Stomach (tissue), 9 donors: ENCODE results near the gene PRDM2. TPM values are rescaled to one million over a fixed set of nuclear protein-coding genes. Genes with fewer than 3 reads are reported as not detected.

Experiments used
- DNase-seq, 2 donors: peaks; one replicate each; pipeline versions ENCODE4 v3.0.0 to v3.0.0-alpha.2; 2013 to 2019
- H3K27ac ChIP-seq, 5 donors: fragments of 200-600 bp in 4 of 5; sonication (generic) in 4 of 5; one replicate each; pipeline ENCODE4 v1.5.1; 2013 to 2019; ENCODE audit warnings: mild to moderate bottlenecking in 1 of 5, moderate library complexity in 1 of 5
- H3K27me3 ChIP-seq, 3 donors: fragments of 200-600 bp; sonication (generic); one replicate each; pipeline ENCODE4 v1.5.1; 2017 to 2019; ENCODE audit warnings: mixed run types in 1 of 3
- H3K36me3 ChIP-seq, 4 donors: fragments of 200-600 bp; sonication (generic); 1 replicate in 3 of 4; 2 replicates in 1 of 4; pipeline ENCODE4 v1.5.1; 2016 to 2019
- H3K4me1 ChIP-seq, 4 donors: fragments of 200-600 bp; sonication (generic); one replicate each; pipeline ENCODE4 v1.5.1; 2016 to 2019
- H3K4me3 ChIP-seq, 4 donors: fragments of 200-600 bp; sonication (generic) in 3 of 4; one replicate each; pipeline ENCODE4 v1.5.1; 2016 to 2019; ENCODE audit warnings: mild to moderate bottlenecking in 1 of 4
- H3K9me3 ChIP-seq, 4 donors: fragments of 200-600 bp; sonication (generic); one replicate each; pipeline ENCODE4 v1.5.1; 2016 to 2019
- CTCF ChIP-seq, 7 experiments: fragments of 450-650 bp in 4 of 7; fragments of 200-600 bp in 3 of 7; sonication (generic) in 3 of 7; IDR thresholded peaks; one replicate each; pipeline ENCODE4 v1.5.1; 2016 to 2019; ENCODE audit warnings: antibody characterized with exemption in 7 of 7, control low read depth in 2 of 7, mild to moderate bottlenecking in 1 of 7
- EP300 ChIP-seq: sonication (generic); formaldehyde crosslinking; IDR thresholded peaks from one replicate; pipeline ENCODE4 v1.6.1; 2017; ENCODE audit warnings: antibody characterized with exemption
- POLR2A ChIP-seq, 4 donors: fragments of 450-650 bp; IDR thresholded peaks; one replicate each; pipeline ENCODE4 v1.6.1; 2016; ENCODE audit warnings: antibody characterized with exemption in 4 of 4, control low read depth in 2 of 4, mild to moderate bottlenecking in 1 of 4, moderate library complexity in 1 of 4
- POLR2AphosphoS5 ChIP-seq, 3 donors: sonication (generic); formaldehyde crosslinking; IDR thresholded peaks; one replicate each; pipeline ENCODE4 v1.6.1; 2016; ENCODE audit warnings: antibody characterized with exemption in 3 of 3
- WGBS, 5 donors: extraction: QIAGEN DNeasy Blood & Tissue Kit in 3 of 5; methylation state at CpG; one replicate each; pipeline versions ENCODE4 v1.1.5 to v1.1.7; 2013 to 2018; 5-methylcytosine and 5-hydroxymethylcytosine counted together
- intact Hi-C: fragments of 100-400 bp; cut with DNase I; formaldehyde crosslinking; loops from one replicate; pipeline ENCODE4 v1.15.1; 2023; ENCODE audit warnings: low total_unique reads
- polyA plus RNA-seq, 3 donors: library from polyadenylated mRNA; stranded (reverse); fragments of 200-250 nt; gene quantifications; one replicate each; pipeline ENCODE4 v1.2.3, GENCODE V29; 2013
- total RNA-seq, 5 donors: library from RNA; depleted of rRNA; stranded (reverse); fragments of >200 nt; gene quantifications; one replicate each; pipeline versions ENCODE4 v1.1.0 to v1.2.3, GENCODE V29; 2014 to 2016
- donor health status: healthy with polysubstance abuse.
- donor health status: Bipolar disorder and iron deficiency.
- donor health status: healthy.

Gene PRDM2
- total and polyA plus RNA-seq, 8 donors, result 10.1 to 77.7 (median 24.8) TPM

DNA sequence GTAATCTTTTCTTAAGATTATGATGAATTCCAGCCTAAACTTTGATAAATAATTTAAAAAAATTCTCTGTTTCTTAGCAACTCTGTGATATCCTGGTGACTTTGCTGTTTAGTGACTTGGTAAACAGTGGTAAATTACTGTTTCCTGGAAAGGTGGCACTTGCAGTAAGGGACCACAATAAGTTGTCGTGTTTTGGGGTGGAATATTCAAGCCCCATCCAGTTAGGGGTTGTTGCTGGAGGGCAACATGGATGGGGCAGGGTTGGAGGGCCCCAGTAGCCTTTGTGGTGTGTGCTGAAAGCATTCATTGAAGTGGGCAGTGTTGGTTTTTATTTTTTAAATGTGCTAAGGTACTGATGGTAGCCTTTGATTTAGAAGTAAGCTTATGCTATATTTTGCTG lies 30.3 kb downstream of the PRDM2 start:
- no peak for DNase-seq
- TF ChIP-seq POLR2AphosphoS5 (IDR thresholded peaks at IDR 0.05) (no peak), EP300 (no peak), CTCF (IDR thresholded peaks at IDR 0.05) (no peak), POLR2A (IDR thresholded peaks at IDR 0.05) (no peak)
- no peaks in the 10 kb centered on the region for H3K27me3 ChIP-seq
- H3K4me1 ChIP-seq, result peaks cover 0 to 44% (median 17%) of the 10 kb centered on the region in 4 donors
- intact Hi-C loops, result no loop called here
- H3K27ac ChIP-seq, result peak overlapping the region in 3 of 5 donors; percentile 38 to 48 (median 48)
- peaks cover 0 to 7% (median 2%) of the 10 kb centered on the region in 4 donors for H3K36me3 ChIP-seq
- no peaks in the 10 kb centered on the region for H3K9me3 ChIP-seq
- no peak overlapping the region for H3K4me3 ChIP-seq
- WGBS, 5 donors, result 37 to 60% (median 50%) methylated on average over 1 of the region's 1 CpG

DNA sequence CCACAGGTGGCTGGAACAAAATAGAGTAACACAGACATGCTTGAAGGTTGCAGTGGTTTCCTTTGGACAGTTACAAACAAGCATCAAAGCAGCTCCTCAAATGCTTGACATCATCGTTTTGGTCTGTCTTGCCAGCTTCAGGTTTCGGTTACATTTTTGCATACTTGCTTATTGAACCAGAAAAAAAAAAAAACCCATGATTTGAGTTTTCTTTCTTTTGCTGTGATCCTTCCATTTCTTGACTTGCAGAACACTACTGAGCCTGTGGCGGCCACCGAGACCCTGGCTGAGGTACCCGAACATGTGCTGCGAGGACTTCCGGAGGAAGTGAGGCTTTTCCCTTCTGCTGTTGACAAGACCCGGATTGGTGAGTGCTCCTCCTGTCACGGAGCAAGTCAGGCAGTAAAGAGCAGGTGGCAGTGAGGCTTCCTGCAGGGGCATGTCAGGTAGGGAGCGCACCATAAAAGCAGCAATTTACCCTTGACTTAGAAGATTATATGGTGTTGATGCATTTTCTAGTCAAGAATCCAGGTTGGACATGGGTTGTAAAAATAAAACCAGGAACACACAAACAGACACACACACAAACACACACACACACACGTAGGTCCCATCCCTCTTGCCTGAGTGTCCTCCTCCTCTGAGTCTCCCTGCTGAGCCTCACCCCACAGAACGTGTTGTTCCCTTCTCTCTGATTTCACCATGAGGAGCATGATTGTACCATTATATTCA lies 30.9 kb downstream of the PRDM2 start:
- intact Hi-C loops, result no loop called here
- Histone ChIP-seq H3K27me3 (no peaks in the 10 kb centered on the region), H3K4me1 (peaks cover 0 to 38% (median 14%) of the 10 kb centered on the region in 4 donors), H3K27ac (peak overlapping the region in 3 of 5 donors; percentile 38 to 48 (median 48)), H3K4me3 (peak overlapping the region in 1 of 4 donors; percentile 8), H3K36me3 (peaks cover 0 to 7% (median 2%) of the 10 kb centered on the region in 4 donors), H3K9me3 (no peaks in the 10 kb centered on the region)
- peak; percentile 50 to 84 for DNase-seq
- TF ChIP-seq CTCF (IDR thresholded peaks at IDR 0.05), result no peak
- peak in 1 of 3 donors; percentile 39 for TF ChIP-seq POLR2AphosphoS5 (IDR thresholded peaks at IDR 0.05)
- WGBS, 5 donors, result 60 to 74% (median 72%) methylated on average over 12 of the region's 12 CpGs

DNA sequence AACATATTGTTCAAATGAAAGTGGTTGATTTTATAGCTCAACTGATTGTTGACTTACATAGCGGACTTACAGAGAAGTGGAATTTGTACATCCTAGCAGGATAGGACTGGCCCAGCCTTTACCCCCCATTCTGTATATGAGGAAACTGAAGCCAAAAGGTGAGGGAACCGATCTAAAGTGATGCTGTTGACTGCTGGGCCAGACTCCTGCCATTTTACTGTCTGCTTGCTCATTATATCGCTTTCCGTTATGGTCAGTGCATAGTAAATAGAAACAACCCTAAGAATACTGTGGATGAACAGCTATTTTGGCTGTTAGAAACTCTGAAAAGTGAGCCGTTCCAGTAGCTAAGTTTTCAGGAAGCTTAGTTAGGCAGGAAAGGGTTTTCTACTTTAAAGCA lies 31.9 kb downstream of the PRDM2 start:
- WGBS, 5 donors, result 87 to 92% (median 89%) methylated on average over 5 of the region's 5 CpGs
- DNase-seq, result no peak
- H3K4me3 ChIP-seq, result no peak overlapping the region
- peaks cover 0 to 7% (median 2%) of the 10 kb centered on the region in 4 donors for H3K36me3 ChIP-seq
- peak overlapping the region in 1 of 5 donors; percentile 48 for H3K27ac ChIP-seq
- H3K4me1 ChIP-seq, result peaks cover 0 to 35% (median 11%) of the 10 kb centered on the region in 4 donors
- no peaks in the 10 kb centered on the region for H3K27me3 ChIP-seq
- H3K9me3 ChIP-seq, result no peaks in the 10 kb centered on the region
- TF ChIP-seq CTCF (IDR thresholded peaks at IDR 0.05) (no peak), EP300 (no peak), POLR2AphosphoS5 (IDR thresholded peaks at IDR 0.05) (no peak), POLR2A (IDR thresholded peaks at IDR 0.05) (no peak)
- intact Hi-C loops, result no loop called here

DNA sequence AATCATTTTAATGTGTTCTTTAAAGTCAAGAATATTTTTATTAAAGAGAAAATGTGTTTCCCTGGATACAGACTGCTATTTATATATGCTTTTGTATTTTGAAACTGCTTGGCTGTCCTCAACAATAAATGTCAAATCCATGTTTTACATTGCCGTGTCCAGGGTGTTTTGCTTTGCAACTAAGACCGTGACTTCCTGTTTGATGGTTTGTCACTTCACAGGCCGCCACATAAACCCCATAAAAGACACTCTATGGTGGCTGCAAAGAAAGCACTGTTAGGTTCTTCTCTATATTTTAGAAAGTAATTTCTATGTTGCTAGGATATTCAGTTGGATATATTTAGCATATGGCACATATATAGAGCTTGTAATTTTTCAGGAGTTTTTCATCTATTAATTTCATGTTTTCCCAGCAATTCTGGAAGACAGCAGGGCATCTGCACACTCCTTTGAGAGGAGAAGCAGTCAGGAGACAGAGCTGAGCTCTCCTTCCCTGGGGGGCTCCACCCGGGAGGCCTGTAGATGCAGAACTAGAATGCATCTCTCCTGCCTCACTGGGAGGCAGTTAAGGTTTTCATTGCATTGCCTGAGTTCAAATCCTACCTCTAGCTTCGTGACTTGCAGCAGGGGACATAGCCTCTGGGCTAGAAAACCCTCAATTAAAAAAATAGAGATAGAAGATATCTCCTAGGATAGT lies 33.1 kb downstream of the PRDM2 start:
- Histone ChIP-seq H3K4me3 (no peak overlapping the region), H3K27me3 (no peaks in the 10 kb centered on the region), H3K9me3 (no peaks in the 10 kb centered on the region), H3K27ac (peak overlapping the region in 2 of 5 donors; percentile 3 to 22), H3K36me3 (peaks cover 0 to 7% (median 2%) of the 10 kb centered on the region in 4 donors), H3K4me1 (peaks cover 0 to 35% (median 10%) of the 10 kb centered on the region in 4 donors)
- WGBS, 5 donors, result 71 to 81% (median 80%) methylated on average over 5 of the region's 5 CpGs
- peak in 1 of 2 donors; percentile 46 for DNase-seq
- intact Hi-C loops, result no loop called here
- TF ChIP-seq POLR2AphosphoS5 (IDR thresholded peaks at IDR 0.05) (no peak), CTCF (IDR thresholded peaks at IDR 0.05) (no peak), POLR2A (IDR thresholded peaks at IDR 0.05) (no peak), EP300 (no peak)
